B cell (primary cell): ENCODE results near the gene C1R. TPM values are rescaled to one million over a fixed set of nuclear protein-coding genes. Genes with fewer than 3 reads are reported as not detected.

Experiments
- ATAC-seq: fragments of 200-7000 bp; cut with Tn5 transposase; one replicate; pipeline ENCODE4 v1.10.0; 2021; ENCODE audit warnings: low read depth, mild to moderate bottlenecking, moderate number of reproducible peaks, moderate library complexity
- CTCF ChIA-PET: fragments of 350-600 bp; sonication (Branson Sonifier 250); formaldehyde crosslinking; loops from one replicate; lab custom pipeline; 2021; ENCODE audit warnings: antibody characterized with exemption, inconsistent platforms; lab: Charles Lee
- POLR2A ChIA-PET: fragments of 350-600 bp; sonication (Branson Sonifier 250); formaldehyde crosslinking; loops from one replicate; lab custom pipeline; 2021; ENCODE audit warnings: antibody characterized with exemption; lab: Charles Lee
- DNase-seq: peaks from one replicate; pipeline ENCODE4 v3.0.0; 2013
- H2AFZ ChIP-seq: 2 replicates; pipeline ENCODE4 v1.6.1; 2012; ENCODE audit warnings: mild to moderate bottlenecking, low read depth, low read length; ENCODE audit not compliant: insufficient read depth, poor library complexity, severe bottlenecking
- H3K27ac ChIP-seq, 2 donors: 1 replicate in 1 of 2; 2 replicates in 1 of 2; pipeline ENCODE4 v1.5.1; 2012 to 2013; ENCODE audit warnings: low read length in 2 of 2, mild to moderate bottlenecking in 2 of 2, moderate library complexity in 1 of 2
- H3K27me3 ChIP-seq, 4 experiments: fragments of 200-600 bp in 1 of 4; sonication (generic) in 1 of 4; replicated peaks in 1 of 4; 1 replicate in 2 of 4; 2 replicates in 2 of 4; pipeline versions ENCODE4 v1.6.1 to v1.7.0; 2013 to 2016; ENCODE audit warnings: low read length in 3 of 4, mild to moderate bottlenecking in 2 of 4, mixed read lengths in 1 of 4, moderate library complexity in 1 of 4; ENCODE audit not compliant: insufficient read depth in 4 of 4, control insufficient read depth in 3 of 4; ENCODE audit errors: control extremely low read depth in 1 of 4
- H3K36me3 ChIP-seq, 2 experiments: replicated peaks in 1 of 2; 1 replicate in 1 of 2; 2 replicates in 1 of 2; pipeline versions ENCODE4 v1.6.1 to v1.7.1; 2013; ENCODE audit warnings: low read length in 1 of 2; ENCODE audit not compliant: insufficient read depth in 2 of 2, control insufficient read depth in 1 of 2; ENCODE audit errors: control extremely low read depth in 1 of 2, extremely low read depth in 1 of 2
- H3K4me1 ChIP-seq, 2 donors: fragments of 200-600 bp in 1 of 2; sonication (generic) in 1 of 2; 1 replicate in 1 of 2; 2 replicates in 1 of 2; pipeline versions ENCODE4 v1.5.1 to v1.6.1; 2013 to 2017; ENCODE audit warnings: low read length in 2 of 2; ENCODE audit not compliant: control insufficient read depth in 2 of 2, insufficient read depth in 2 of 2
- H3K4me2 ChIP-seq: replicated peaks from 2 replicates; pipeline ENCODE3; 2012; ENCODE audit warnings: mild to moderate bottlenecking, low read depth, low read length; ENCODE audit not compliant: poor library complexity, severe bottlenecking
- H3K4me3 ChIP-seq, 5 experiments: fragments of 200-600 bp in 1 of 5; sonication (generic) in 1 of 5; 1 replicate in 3 of 5; 2 replicates in 2 of 5; pipeline versions ENCODE4 v1.5.1 to v1.7.0; 2011 to 2016; ENCODE audit warnings: low read length in 4 of 5, mild to moderate bottlenecking in 4 of 5, low read depth in 2 of 5, control low read depth in 1 of 5, moderate library complexity in 1 of 5; ENCODE audit not compliant: insufficient read depth in 1 of 5; ENCODE audit errors: control extremely low read depth in 1 of 5, extremely low read depth in 1 of 5
- H3K79me2 ChIP-seq: fragments of 200-600 bp; sonication (generic); one replicate; pipeline ENCODE4 v1.6.0; 2016; ENCODE audit warnings: low read length; ENCODE audit not compliant: control insufficient read depth, insufficient read depth
- H3K9ac ChIP-seq: fragments of 200-600 bp; sonication (generic); 2 replicates; pipeline ENCODE4 v1.6.1; 2017; ENCODE audit warnings: mild to moderate bottlenecking, low read length, moderate library complexity
- H3K9me3 ChIP-seq, 3 donors: one replicate each; pipeline versions ENCODE4 v1.6.1 to v1.7.1; 2013; ENCODE audit warnings: low read length in 2 of 3; ENCODE audit not compliant: control insufficient read depth in 2 of 3, insufficient read depth in 1 of 3; ENCODE audit errors: control extremely low read depth in 1 of 3
- H4K20me1 ChIP-seq: 2 replicates; pipeline ENCODE4 v1.6.0; 2012; ENCODE audit warnings: mild to moderate bottlenecking, low read length; ENCODE audit not compliant: insufficient read depth, control insufficient read depth, poor library complexity, severe bottlenecking
- H3K27ac Mint-ChIP-seq: one replicate; pipeline ENCODE4 v1.8.0; 2021; ENCODE audit warnings: mixed read lengths
- H3K27me3 Mint-ChIP-seq: one replicate; pipeline ENCODE4 v1.8.0; 2021; ENCODE audit warnings: mixed read lengths
- H3K4me1 Mint-ChIP-seq: one replicate; pipeline ENCODE4 v1.8.0; 2021; ENCODE audit warnings: mixed read lengths
- H3K4me3 Mint-ChIP-seq: one replicate; pipeline ENCODE4 v1.8.0; 2021; ENCODE audit warnings: mixed read lengths
- H3K9me3 Mint-ChIP-seq: one replicate; pipeline ENCODE4 v1.8.0; 2022; ENCODE audit warnings: mixed read lengths; ENCODE audit not compliant: insufficient read depth
- CTCF ChIP-seq: fragments of 200-600 bp; IDR thresholded peaks from one replicate; pipeline ENCODE4 v1.8.0; 2022; ENCODE audit warnings: antibody characterized with exemption, mild to moderate bottlenecking
- EZH2 ChIP-seq: IDR thresholded peaks from 2 replicates; pipeline ENCODE4 v1.6.1; 2012; ENCODE audit warnings: borderline replicate concordance, low read depth, mild to moderate bottlenecking, moderate library complexity, low read length; ENCODE audit not compliant: insufficient read depth, poor library complexity, severe bottlenecking
- WGBS: methylation state at CpG from one replicate; pipeline ENCODE4 v1.1.5; 2013; ENCODE audit warnings: missing lambda C conversion rate; ENCODE audit not compliant: insufficient coverage; 5-methylcytosine and 5-hydroxymethylcytosine counted together
- intact Hi-C: fragments of 100-400 bp; cut with micrococcal nuclease; formaldehyde crosslinking; loops from one replicate; pipeline ENCODE4 v1.10.0; 2022
- polyA plus RNA-seq: library from polyadenylated mRNA; depleted of rRNA; stranded (reverse); fragments of >200 nt; gene quantifications from 2 replicates; pipeline ENCODE4 v1.2.3, GENCODE V29; 2012
- total RNA-seq, 2 donors: library from RNA; stranded (reverse); fragments of 120-200 nt in 1 of 2; gene quantifications; 1 replicate in 1 of 2; 2 replicates in 1 of 2; pipeline versions ENCODE4 v1.2.3 to v1.2.4, GENCODE V29; 2013 to 2022

C1R gene
- total and polyA plus RNA-seq, 2 donors (not counting 1 experiment from before 2014, with no cell fraction given): 1.5 to 2.0 TPM

GRCh38 chr12:7045913-7046312, 46.3 kb downstream of the C1R start:
- H3K27me3 ChIP-seq: no peaks in the 10 kb centered on the region
- Mint-ChIP-seq H3K4me3 (no peak overlapping the region), H3K27me3 (peaks cover 6% of the 10 kb centered on the region), H3K4me1 (peaks cover 6% of the 10 kb centered on the region), H3K9me3 (no peaks in the 10 kb centered on the region), H3K27ac (no peak overlapping the region)
- no peak overlapping the region for H3K4me2 ChIP-seq
- no peaks in the 10 kb centered on the region for H3K36me3 ChIP-seq
- DNase-seq (no peak), ATAC-seq (no peak)
- no peaks in the 10 kb centered on the region for H4K20me1 ChIP-seq
- H3K9ac ChIP-seq: no peak overlapping the region
- H3K4me1 ChIP-seq: no peaks in the 10 kb centered on the region
- no peaks in the 10 kb centered on the region for H3K79me2 ChIP-seq
- TF ChIP-seq EZH2 (no peak), CTCF (no peak)
- no peaks in the 10 kb centered on the region for H3K9me3 ChIP-seq
- ChIA-PET POLR2A (no interaction called here), CTCF (no interaction called here)
- intact Hi-C loops: no loop called here
- H3K4me3 ChIP-seq: no peak overlapping the region
- WGBS: 64% methylated on average over 7 of the region's 9 CpGs
- H2AFZ ChIP-seq: no peak overlapping the region
- no peak overlapping the region for H3K27ac ChIP-seq

GRCh38 chr12:7042842-7043241, 49.4 kb downstream of the C1R start:
- H2AFZ ChIP-seq: no peak overlapping the region
- H3K79me2 ChIP-seq: no peaks in the 10 kb centered on the region
- DNase-seq: peak; percentile 20
- no peak overlapping the region for H3K4me3 ChIP-seq
- peak; percentile 26 for TF ChIP-seq CTCF
- no peak for TF ChIP-seq EZH2
- H3K4me1 ChIP-seq: no peaks in the 10 kb centered on the region
- no peak for ATAC-seq
- H3K27ac Mint-ChIP-seq: no peak overlapping the region
- no peak overlapping the region for H3K9ac ChIP-seq
- no peak overlapping the region for H3K4me3 Mint-ChIP-seq
- intact Hi-C loops: loop anchor here (1.0 kb wide), 1 partner anchor 119 kb away; no protein-coding TSS in a partner anchor
- H3K9me3 Mint-ChIP-seq: no peaks in the 10 kb centered on the region
- no peaks in the 10 kb centered on the region for H3K27me3 Mint-ChIP-seq
- H3K4me2 ChIP-seq: no peak overlapping the region
- H3K27ac ChIP-seq: no peak overlapping the region
- peaks cover 6% of the 10 kb centered on the region for H3K4me1 Mint-ChIP-seq
- no peaks in the 10 kb centered on the region for H4K20me1 ChIP-seq
- ChIA-PET POLR2A (no interaction called here), CTCF (no interaction called here)
- H3K9me3 ChIP-seq: no peaks in the 10 kb centered on the region
- 50% methylated on average over 1 of the region's 6 CpGs for WGBS
- no peaks in the 10 kb centered on the region for H3K27me3 ChIP-seq
- H3K36me3 ChIP-seq: no peaks in the 10 kb centered on the region
